ENCODE measurements around the gene LRBA. TPM values are rescaled to one million over a fixed set of nuclear protein-coding genes. Genes with fewer than 3 reads are reported as not detected.

Gene LRBA
- polyA plus RNA-seq, 1 experiment: 23.4 TPM

- CTCF ChIA-PET: interaction anchor here (0.6 to 2.1 kb wide), 3 partner anchors 23 to 601 kb away, joined by 3 to 8 read pairs (median 5); no protein-coding TSS in a partner anchor
Measured at GRCh38 chr4:150265806-150266205, 749.3 kb downstream of the LRBA start.

DNA sequence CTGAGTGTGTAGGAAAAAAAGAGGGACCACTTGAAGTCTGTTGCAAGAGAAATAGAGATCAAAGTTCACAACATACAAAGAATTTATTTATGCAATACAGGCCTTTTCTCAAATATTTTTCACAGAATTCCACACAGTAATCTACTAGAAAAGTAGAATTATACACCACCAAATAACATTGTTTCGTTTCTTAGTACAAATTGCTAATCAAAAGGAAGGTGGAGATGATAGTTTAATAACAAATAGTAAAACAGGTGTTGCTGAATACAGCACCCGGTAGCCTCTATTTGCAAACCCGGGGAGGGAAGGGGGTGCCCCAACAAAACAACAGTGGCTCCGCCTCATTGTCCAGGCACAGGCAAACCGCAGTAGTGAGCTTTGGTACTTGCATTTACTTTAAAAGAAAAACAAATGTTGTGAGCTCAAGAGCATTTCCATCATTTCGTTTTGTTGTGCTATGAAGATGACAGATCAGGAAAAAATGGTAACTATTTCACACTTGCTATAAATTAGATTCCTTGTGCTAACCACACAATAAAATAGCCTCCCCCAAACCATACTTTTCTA, 750.4 kb downstream of the LRBA start:
- POLR2A ChIA-PET: no interaction called here
- no peak overlapping the region for H3K4me3 ChIP-seq (ENCODE audit: low read depth, low read length)
- TF ChIP-seq, protein P1, sequence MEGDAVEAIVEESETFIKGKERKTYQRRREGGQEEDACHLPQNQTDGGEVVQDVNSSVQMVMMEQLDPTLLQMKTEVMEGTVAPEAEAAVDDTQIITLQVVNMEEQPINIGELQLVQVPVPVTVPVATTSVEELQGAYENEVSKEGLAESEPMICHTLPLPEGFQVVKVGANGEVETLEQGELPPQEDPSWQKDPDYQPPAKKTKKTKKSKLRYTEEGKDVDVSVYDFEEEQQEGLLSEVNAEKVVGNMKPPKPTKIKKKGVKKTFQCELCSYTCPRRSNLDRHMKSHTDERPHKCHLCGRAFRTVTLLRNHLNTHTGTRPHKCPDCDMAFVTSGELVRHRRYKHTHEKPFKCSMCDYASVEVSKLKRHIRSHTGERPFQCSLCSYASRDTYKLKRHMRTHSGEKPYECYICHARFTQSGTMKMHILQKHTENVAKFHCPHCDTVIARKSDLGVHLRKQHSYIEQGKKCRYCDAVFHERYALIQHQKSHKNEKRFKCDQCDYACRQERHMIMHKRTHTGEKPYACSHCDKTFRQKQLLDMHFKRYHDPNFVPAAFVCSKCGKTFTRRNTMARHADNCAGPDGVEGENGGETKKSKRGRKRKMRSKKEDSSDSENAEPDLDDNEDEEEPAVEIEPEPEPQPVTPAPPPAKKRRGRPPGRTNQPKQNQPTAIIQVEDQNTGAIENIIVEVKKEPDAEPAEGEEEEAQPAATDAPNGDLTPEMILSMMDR (IDR thresholded peaks at IDR 0.05; ENCODE audit: low read depth, low read length): no peak
- peaks cover 2% of the 10 kb centered on the region; the same call in 1 of the 2 replicates for H3K9me3 ChIP-seq (ENCODE audit: control insufficient read depth, insufficient read depth, low read length)
- CTCF ChIA-PET: interaction anchor here (0.8 to 2.1 kb wide), 3 partner anchors 22 to 602 kb away, joined by 3 to 8 read pairs (median 4); no protein-coding TSS in a partner anchor
- DNase-seq (ENCODE audit: low read depth, low spot score): no peak
- no peak overlapping the region for H3K27ac ChIP-seq (ENCODE audit: low read depth, low read length)
- H3K27me3 ChIP-seq (ENCODE audit: control insufficient read depth, insufficient read depth, low read length): no peaks in the 10 kb centered on the region

More at GRCh38 chr4:150265806-150266205, 749.3 kb downstream of the LRBA start:
- Histone ChIP-seq H3K9me3 (ENCODE audit: control insufficient read depth, insufficient read depth, low read length) (peaks cover 5% of the 10 kb centered on the region), H3K27me3 (ENCODE audit: control insufficient read depth, insufficient read depth, low read length) (no peaks in the 10 kb centered on the region), H3K4me3 (ENCODE audit: low read depth, low read length) (no peak overlapping the region), H3K27ac (ENCODE audit: low read depth, low read length) (no peak overlapping the region)
- TF ChIP-seq, protein P1 (IDR thresholded peaks at IDR 0.05; ENCODE audit: low read depth, low read length): no peak
- POLR2A ChIA-PET: no interaction called here
- DNase-seq (ENCODE audit: low read depth, low spot score): no peak

DNA sequence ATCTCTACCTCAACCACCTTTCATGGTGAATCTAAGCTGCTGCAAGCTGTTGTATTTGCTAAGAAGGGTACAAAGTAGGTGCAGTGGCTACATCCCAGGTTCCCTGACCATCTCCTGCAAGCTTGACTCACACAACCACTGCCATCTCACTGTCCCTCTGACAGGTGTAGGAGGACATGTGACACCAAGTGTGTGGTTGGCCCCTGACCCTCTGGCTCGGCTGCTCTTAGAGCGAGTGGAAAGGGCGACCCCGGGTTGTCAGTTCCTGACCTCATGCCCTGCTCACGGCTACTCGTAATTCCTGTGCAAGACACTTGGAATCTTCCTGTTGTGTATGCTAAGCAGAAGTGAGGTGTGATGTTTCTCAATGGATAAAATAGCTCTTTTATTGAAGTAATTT, 752.5 kb downstream of the LRBA start:
- no peaks in the 10 kb centered on the region; the same call in 1 of the 2 replicates for H3K9me3 ChIP-seq (ENCODE audit: control insufficient read depth, insufficient read depth, low read length)
- POLR2A ChIA-PET: interaction anchor here (0.8 kb wide), 1 partner anchor 10 kb away, joined by 3 read pairs; no protein-coding TSS in a partner anchor
- no peak overlapping the region for H3K27ac ChIP-seq (ENCODE audit: low read depth, low read length)
- DNase-seq (ENCODE audit: low read depth, low spot score): no peak
- TF ChIP-seq, protein P1 (IDR thresholded peaks at IDR 0.05; ENCODE audit: low read depth, low read length): no peak
- CTCF ChIA-PET: interaction anchor here (1.5 to 1.7 kb wide), 2 partner anchors 18 to 20 kb away, joined by 4 to 6 read pairs; no protein-coding TSS in a partner anchor
- no peaks in the 10 kb centered on the region for H3K27me3 ChIP-seq (ENCODE audit: control insufficient read depth, insufficient read depth, low read length)
- no peak overlapping the region for H3K4me3 ChIP-seq (ENCODE audit: low read depth, low read length)

- Histone ChIP-seq H3K27ac (ENCODE audit: low read depth, low read length) (no peak overlapping the region), H3K9me3 (ENCODE audit: control insufficient read depth, insufficient read depth, low read length) (no peaks in the 10 kb centered on the region; the same call in 1 of the 2 replicates), H3K4me3 (ENCODE audit: low read depth, low read length) (no peak overlapping the region), H3K27me3 (ENCODE audit: control insufficient read depth, insufficient read depth, low read length) (no peaks in the 10 kb centered on the region)
- ChIA-PET POLR2A (no interaction called here), CTCF (interaction anchor here (0.9 to 1.7 kb wide), 2 partner anchors 19 to 252 kb away, joined by 3 to 6 read pairs; no protein-coding TSS in a partner anchor)
- TF ChIP-seq, protein P1 (IDR thresholded peaks at IDR 0.05; ENCODE audit: low read depth, low read length): no peak
- no peak for DNase-seq (ENCODE audit: low read depth, low spot score)
Measured at GRCh38 chr4:150261571-150261970, 753.5 kb downstream of the LRBA start.

- no peaks in the 10 kb centered on the region for H3K27me3 ChIP-seq (ENCODE audit: control insufficient read depth, insufficient read depth, low read length)
- TF ChIP-seq, protein P1 (IDR thresholded peaks at IDR 0.05; ENCODE audit: low read depth, low read length): no peak
- H3K27ac ChIP-seq (ENCODE audit: low read depth, low read length): no peak overlapping the region
- ChIA-PET POLR2A (no interaction called here), CTCF (interaction anchor here (1.1 to 1.4 kb wide), 3 partner anchors 17 to 607 kb away, joined by 3 to 5 read pairs (median 5); no protein-coding TSS in a partner anchor)
- H3K4me3 ChIP-seq (ENCODE audit: low read depth, low read length): no peak overlapping the region
- H3K9me3 ChIP-seq (ENCODE audit: control insufficient read depth, insufficient read depth, low read length): no peaks in the 10 kb centered on the region
- DNase-seq (ENCODE audit: low read depth, low spot score): no peak
Measured at GRCh38 chr4:150259861-150260567, 755.1 kb downstream of the LRBA start.

Measured in AG04450 (cell line).